Measurements from ENCODE around the gene DCPS.
"Not testable (repeated sequence)": the region's sequence is repeated elsewhere in the genome, so short reads cannot be mapped to it uniquely, and the experiment has no call there.

GRCh38 chr11:126382641-126383040 lies 78.8 kb downstream of the DCPS start:
- not testable (repeated sequence) for TF ChIP-seq MAX (IDR thresholded peaks at IDR 0.05; ENCODE audit: low read depth, low read length); CTCF (IDR thresholded peaks at IDR 0.05; ENCODE audit: low read depth, low read length); POLR2A (IDR thresholded peaks at IDR 0.05; ENCODE audit: extremely low read depth, insufficient read length); MYC (IDR thresholded peaks at IDR 0.05; ENCODE audit: low read depth, low read length)
